HEK293 (cell line): Measurements from ENCODE around the gene OAF.

Experiments used
- OSR2 ChIP-seq: fragments of 450-650 bp; formaldehyde crosslinking; IDR thresholded peaks from 2 replicates; pipeline ENCODE4 v1.5.1; 2016; ENCODE audit warnings: missing biosample characterization, missing genetic modification characterization
- SCRT1 ChIP-seq: fragments of 450-650 bp; formaldehyde crosslinking; IDR thresholded peaks from 2 replicates; pipeline ENCODE4 v1.5.1; 2016; ENCODE audit warnings: missing biosample characterization, missing genetic modification characterization, borderline replicate concordance
- ZNF121 ChIP-seq: fragments of 450-650 bp; formaldehyde crosslinking; IDR thresholded peaks from 2 replicates; pipeline ENCODE4 v1.5.1; 2016; ENCODE audit warnings: missing biosample characterization, missing genetic modification characterization
- ZNF138 ChIP-seq: fragments of 450-650 bp; formaldehyde crosslinking; IDR thresholded peaks from 2 replicates; pipeline ENCODE4 v1.5.1; 2016; ENCODE audit warnings: missing biosample characterization, missing genetic modification characterization, borderline replicate concordance
- TF ChIP-seq, protein P1 (sequence below): fragments of 450-650 bp; formaldehyde crosslinking; IDR thresholded peaks from 2 replicates; pipeline ENCODE4 v1.5.1; 2016; ENCODE audit warnings: missing biosample characterization, missing genetic modification characterization
- TF ChIP-seq, protein P2 (sequence below): fragments of 450-650 bp; formaldehyde crosslinking; IDR thresholded peaks from 2 replicates; pipeline ENCODE4 v1.5.1; 2016; ENCODE audit warnings: missing biosample characterization, missing genetic modification characterization

DNA sequence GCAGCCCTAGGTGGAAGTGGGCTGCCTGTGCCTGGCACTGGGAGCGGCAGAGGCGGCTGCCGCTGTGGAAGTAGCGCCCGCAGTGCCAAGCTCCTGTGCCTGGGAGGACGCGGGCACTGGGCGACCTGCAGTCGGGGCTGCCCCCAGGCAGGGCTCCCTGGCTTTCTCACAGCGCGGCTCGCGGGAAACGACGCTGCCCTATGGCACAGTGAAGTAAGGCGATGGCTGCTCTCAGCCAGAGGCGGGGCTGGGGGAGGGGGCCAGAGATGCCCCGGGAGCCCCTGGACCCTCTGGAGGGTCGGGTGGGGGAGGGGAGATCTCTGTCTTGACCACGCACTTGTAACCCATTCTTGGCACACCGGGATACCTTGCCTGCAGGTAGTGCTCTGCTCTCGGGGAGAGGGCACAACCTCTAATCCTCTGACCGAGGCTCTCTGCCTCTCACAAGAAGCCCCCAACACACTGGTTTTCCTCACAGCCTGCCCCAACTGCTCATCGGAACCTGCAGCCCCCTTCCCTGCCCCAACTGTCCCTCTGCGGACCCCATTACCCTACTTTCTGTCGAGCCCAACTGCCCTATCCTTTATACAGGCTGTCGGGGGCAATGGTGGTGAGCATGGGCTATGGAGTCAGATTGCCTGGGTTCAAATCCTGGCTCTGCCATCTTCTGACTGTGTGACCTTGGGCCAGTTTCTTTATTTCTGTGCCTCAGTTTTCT, 40.7 kb upstream of the OAF start:
- TF ChIP-seq, protein P1, sequence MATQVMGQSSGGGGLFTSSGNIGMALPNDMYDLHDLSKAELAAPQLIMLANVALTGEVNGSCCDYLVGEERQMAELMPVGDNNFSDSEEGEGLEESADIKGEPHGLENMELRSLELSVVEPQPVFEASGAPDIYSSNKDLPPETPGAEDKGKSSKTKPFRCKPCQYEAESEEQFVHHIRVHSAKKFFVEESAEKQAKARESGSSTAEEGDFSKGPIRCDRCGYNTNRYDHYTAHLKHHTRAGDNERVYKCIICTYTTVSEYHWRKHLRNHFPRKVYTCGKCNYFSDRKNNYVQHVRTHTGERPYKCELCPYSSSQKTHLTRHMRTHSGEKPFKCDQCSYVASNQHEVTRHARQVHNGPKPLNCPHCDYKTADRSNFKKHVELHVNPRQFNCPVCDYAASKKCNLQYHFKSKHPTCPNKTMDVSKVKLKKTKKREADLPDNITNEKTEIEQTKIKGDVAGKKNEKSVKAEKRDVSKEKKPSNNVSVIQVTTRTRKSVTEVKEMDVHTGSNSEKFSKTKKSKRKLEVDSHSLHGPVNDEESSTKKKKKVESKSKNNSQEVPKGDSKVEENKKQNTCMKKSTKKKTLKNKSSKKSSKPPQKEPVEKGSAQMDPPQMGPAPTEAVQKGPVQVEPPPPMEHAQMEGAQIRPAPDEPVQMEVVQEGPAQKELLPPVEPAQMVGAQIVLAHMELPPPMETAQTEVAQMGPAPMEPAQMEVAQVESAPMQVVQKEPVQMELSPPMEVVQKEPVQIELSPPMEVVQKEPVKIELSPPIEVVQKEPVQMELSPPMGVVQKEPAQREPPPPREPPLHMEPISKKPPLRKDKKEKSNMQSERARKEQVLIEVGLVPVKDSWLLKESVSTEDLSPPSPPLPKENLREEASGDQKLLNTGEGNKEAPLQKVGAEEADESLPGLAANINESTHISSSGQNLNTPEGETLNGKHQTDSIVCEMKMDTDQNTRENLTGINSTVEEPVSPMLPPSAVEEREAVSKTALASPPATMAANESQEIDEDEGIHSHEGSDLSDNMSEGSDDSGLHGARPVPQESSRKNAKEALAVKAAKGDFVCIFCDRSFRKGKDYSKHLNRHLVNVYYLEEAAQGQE (tag by site-specific recombination): no peak
- TF ChIP-seq, protein P2, sequence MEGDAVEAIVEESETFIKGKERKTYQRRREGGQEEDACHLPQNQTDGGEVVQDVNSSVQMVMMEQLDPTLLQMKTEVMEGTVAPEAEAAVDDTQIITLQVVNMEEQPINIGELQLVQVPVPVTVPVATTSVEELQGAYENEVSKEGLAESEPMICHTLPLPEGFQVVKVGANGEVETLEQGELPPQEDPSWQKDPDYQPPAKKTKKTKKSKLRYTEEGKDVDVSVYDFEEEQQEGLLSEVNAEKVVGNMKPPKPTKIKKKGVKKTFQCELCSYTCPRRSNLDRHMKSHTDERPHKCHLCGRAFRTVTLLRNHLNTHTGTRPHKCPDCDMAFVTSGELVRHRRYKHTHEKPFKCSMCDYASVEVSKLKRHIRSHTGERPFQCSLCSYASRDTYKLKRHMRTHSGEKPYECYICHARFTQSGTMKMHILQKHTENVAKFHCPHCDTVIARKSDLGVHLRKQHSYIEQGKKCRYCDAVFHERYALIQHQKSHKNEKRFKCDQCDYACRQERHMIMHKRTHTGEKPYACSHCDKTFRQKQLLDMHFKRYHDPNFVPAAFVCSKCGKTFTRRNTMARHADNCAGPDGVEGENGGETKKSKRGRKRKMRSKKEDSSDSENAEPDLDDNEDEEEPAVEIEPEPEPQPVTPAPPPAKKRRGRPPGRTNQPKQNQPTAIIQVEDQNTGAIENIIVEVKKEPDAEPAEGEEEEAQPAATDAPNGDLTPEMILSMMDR (tag by site-specific recombination): no peak
- TF ChIP-seq OSR2: no peak
- TF ChIP-seq ZNF121 (tag by site-specific recombination): no peak
- no peak for TF ChIP-seq ZNF138 (tag by site-specific recombination)
- no peak for TF ChIP-seq SCRT1
